T-cell (primary cell): ENCODE results near the gene PRKCA. TPM values are rescaled to one million over a fixed set of nuclear protein-coding genes. Genes with fewer than 3 reads are reported as not detected.

Experiments used
- ATAC-seq, 4 experiments: fragments of 200-7000 bp in 3 of 4; fragments of 150-1000 bp in 1 of 4; cut with Tn5 transposase; replicated peaks in 1 of 4; 1 replicate in 3 of 4; 2 replicates in 1 of 4; pipeline ENCODE4 v1.10.0; 2021; ENCODE audit warnings: moderate library complexity in 3 of 4, mild to moderate bottlenecking in 2 of 4, moderate number of reproducible peaks in 1 of 4
- CTCF ChIA-PET, 2 donors: fragments of 300-600 bp; sonication (Branson Sonifier 250); formaldehyde crosslinking; loops; one replicate each; lab custom pipeline; 2022; ENCODE audit warnings: antibody characterized with exemption in 2 of 2; lab: Charles Lee
- POLR2A ChIA-PET, 2 donors: fragments of 300-600 bp; sonication (Branson Sonifier 250); formaldehyde crosslinking; loops; one replicate each; lab custom pipeline; 2022; ENCODE audit warnings: antibody characterized with exemption in 2 of 2; lab: Charles Lee
- DNase-seq, 35 experiments: peaks; one replicate each; pipeline versions ENCODE4 v3.0.0 to v3.0.0-alpha.2; 2013 to 2023
- H3K27ac ChIP-seq: one replicate; pipeline ENCODE4 v1.5.1; 2013; ENCODE audit warnings: low read length
- H3K27me3 ChIP-seq, 2 experiments: replicated peaks in 1 of 2; 1 replicate in 1 of 2; 2 replicates in 1 of 2; pipeline versions ENCODE4 v1.6.1 to v1.7.0; 2013; ENCODE audit warnings: low read length in 1 of 2, mixed read lengths in 1 of 2; ENCODE audit not compliant: control insufficient read depth in 2 of 2, insufficient read depth in 2 of 2; ENCODE audit errors: extremely low read depth in 1 of 2
- H3K36me3 ChIP-seq, 2 donors: 1 replicate in 1 of 2; 2 replicates in 1 of 2; pipeline versions ENCODE4 v1.6.1 to v1.7.0; 2013; ENCODE audit warnings: low read length in 1 of 2; ENCODE audit not compliant: control insufficient read depth in 2 of 2, insufficient read depth in 1 of 2; ENCODE audit errors: extremely low read depth in 1 of 2
- H3K4me1 ChIP-seq, 2 experiments: 1 replicate in 1 of 2; 2 replicates in 1 of 2; pipeline versions ENCODE4 v1.6.1 to v1.7.0; 2013; ENCODE audit warnings: low read length in 2 of 2, mixed read lengths in 1 of 2; ENCODE audit not compliant: insufficient read depth in 2 of 2, control insufficient read depth in 1 of 2; ENCODE audit errors: extremely low read depth in 1 of 2
- H3K4me3 ChIP-seq, 2 donors: 1 replicate in 1 of 2; 2 replicates in 1 of 2; pipeline versions ENCODE4 v1.5.1 to v1.7.0; 2013; ENCODE audit warnings: mild to moderate bottlenecking in 2 of 2, low read length in 1 of 2, moderate library complexity in 1 of 2; ENCODE audit not compliant: control insufficient read depth in 1 of 2; ENCODE audit errors: extremely low read depth in 1 of 2
- H3K9me3 ChIP-seq: 2 replicates; pipeline ENCODE4 v1.7.0; 2013
- H3K27ac Mint-ChIP-seq, 2 donors: one replicate each; pipeline ENCODE4 v1.8.0; 2020 to 2021; ENCODE audit warnings: mild to moderate bottlenecking in 2 of 2, mixed read lengths in 2 of 2
- H3K27me3 Mint-ChIP-seq, 2 donors: one replicate each; pipeline ENCODE4 v1.8.0; 2021 to 2022; ENCODE audit warnings: mixed read lengths in 2 of 2
- H3K36me3 Mint-ChIP-seq: one replicate; pipeline ENCODE4 v1.8.0; 2021; ENCODE audit warnings: mixed read lengths
- H3K4me1 Mint-ChIP-seq, 3 donors: one replicate each; pipeline ENCODE4 v1.8.0; 2020 to 2022; ENCODE audit warnings: mixed read lengths in 3 of 3, mild to moderate bottlenecking in 1 of 3
- H3K4me3 Mint-ChIP-seq, 3 donors: one replicate each; pipeline ENCODE4 v1.8.0; 2020 to 2022; ENCODE audit warnings: mild to moderate bottlenecking in 3 of 3, mixed read lengths in 3 of 3, moderate library complexity in 3 of 3
- H3K9me3 Mint-ChIP-seq, 3 donors: one replicate each; pipeline ENCODE4 v1.8.0; 2020 to 2022; ENCODE audit warnings: mixed read lengths in 3 of 3
- WGBS: methylation state at CpG from one replicate; pipeline ENCODE4 v1.1.5; 2013; ENCODE audit warnings: missing lambda C conversion rate; ENCODE audit not compliant: insufficient coverage; 5-methylcytosine and 5-hydroxymethylcytosine counted together
- total RNA-seq, 35 experiments: library from RNA in 6 of 35; stranded (reverse) in 6 of 35; fragments of 120-200 nt in 1 of 35; gene quantifications; one replicate each; pipeline versions ENCODE4 v1.2.1 to v1.2.4 and lab custom pipeline; 2013 to 2026

Gene PRKCA
- total RNA-seq, 5 donors from 2014 or later (not counting 1 experiment from before 2014, with no cell fraction given): 75.9 to 128 (median 82.0) TPM

- H3K4me3 ChIP-seq: no peak overlapping the region
- 42% methylated on average over 3 of the region's 12 CpGs for WGBS
- ChIA-PET CTCF (no interaction called here), POLR2A (interaction anchor here in 1 of 2 donors (0.6 kb wide), 1 partner anchor 153 kb away, joined by 4 read pairs; no protein-coding TSS in a partner anchor)
- DNase-seq (peak in 1 of 35 experiments; percentile 8), ATAC-seq (peak; percentile 33 to 73 (median 66))
- Mint-ChIP-seq H3K4me3 (peak overlapping the region; percentile 59 to 70 (median 62)), H3K36me3 (no peaks in the 10 kb centered on the region), H3K9me3 (peaks cover 0 to 2% (median 0%) of the 10 kb centered on the region in 3 donors), H3K27ac (peak overlapping the region; percentile 89 to 94), H3K4me1 (peaks cover 73 to 83% (median 80%) of the 10 kb centered on the region in 3 donors), H3K27me3 (no peaks in the 10 kb centered on the region)
- H3K9me3 ChIP-seq: no peaks in the 10 kb centered on the region
- no peaks in the 10 kb centered on the region for H3K27me3 ChIP-seq
- H3K4me1 ChIP-seq: peaks cover 43 to 45% of the 10 kb centered on the region in 2 experiments
- peak overlapping the region; percentile 21 for H3K27ac ChIP-seq
- H3K36me3 ChIP-seq: no peaks in the 10 kb centered on the region
These were observed 104.6 kb downstream of the PRKCA start for GRCh38 chr17:66406701-66407644.

GRCh38 chr17:66407864-66408263 lies 105.5 kb downstream of the PRKCA start:
- ATAC-seq (no peak), DNase-seq (no peak)
- H3K27ac Mint-ChIP-seq: peak overlapping the region; percentile 89 to 94
- 83% methylated on average over 1 of the region's 4 CpGs for WGBS
- Histone ChIP-seq H3K27me3 (no peaks in the 10 kb centered on the region), H3K27ac (no peak overlapping the region), H3K9me3 (no peaks in the 10 kb centered on the region), H3K36me3 (no peaks in the 10 kb centered on the region), H3K4me1 (peaks cover 49 to 52% of the 10 kb centered on the region in 2 experiments), H3K4me3 (no peak overlapping the region)
- ChIA-PET CTCF (no interaction called here), POLR2A (no interaction called here)
- H3K9me3 Mint-ChIP-seq: no peaks in the 10 kb centered on the region
- no peaks in the 10 kb centered on the region for H3K27me3 Mint-ChIP-seq
- H3K36me3 Mint-ChIP-seq: peaks cover 3% of the 10 kb centered on the region
- peak overlapping the region in 1 of 3 donors; percentile 59 for H3K4me3 Mint-ChIP-seq
- H3K4me1 Mint-ChIP-seq: peaks cover 70 to 81% (median 77%) of the 10 kb centered on the region in 3 donors

- H3K4me1 Mint-ChIP-seq: peaks cover 70 to 77% (median 76%) of the 10 kb centered on the region in 3 donors
- H3K27me3 Mint-ChIP-seq: no peaks in the 10 kb centered on the region
- no peak overlapping the region for H3K4me3 ChIP-seq
- no peak overlapping the region for H3K27ac ChIP-seq
- no peaks in the 10 kb centered on the region for H3K36me3 ChIP-seq
- H3K27ac Mint-ChIP-seq: no peak overlapping the region
- H3K4me3 Mint-ChIP-seq: no peak overlapping the region
- H3K9me3 ChIP-seq: no peaks in the 10 kb centered on the region
- peaks cover 0 to 3% (median 3%) of the 10 kb centered on the region in 3 donors for H3K9me3 Mint-ChIP-seq
- no peaks in the 10 kb centered on the region for H3K27me3 ChIP-seq
- peaks cover 5% of the 10 kb centered on the region for H3K36me3 Mint-ChIP-seq
- DNase-seq (no peak), ATAC-seq (no peak)
- CTCF ChIA-PET: interaction anchor here in 1 of 2 donors (0.5 to 0.6 kb wide), 2 partner anchors 165 to 1232 kb away, joined by 3 to 7 read pairs; no protein-coding TSS in a partner anchor
- no CpG with 5 or more reads among the region's 6 CpGs for WGBS
- POLR2A ChIA-PET: interaction anchor here in 1 of 2 donors (0.7 kb wide), 1 partner anchor 79 kb away, joined by 13 read pairs; no protein-coding TSS in a partner anchor
- H3K4me1 ChIP-seq: peaks cover 37 to 51% of the 10 kb centered on the region in 2 experiments
These were observed 109.1 kb downstream of the PRKCA start for GRCh38 chr17:66411520-66411919.

- H3K27me3 Mint-ChIP-seq: no peaks in the 10 kb centered on the region
- 95% methylated on average over 4 of the region's 8 CpGs for whole genome bisulfite sequencing
- no peak overlapping the region for H3K27ac ChIP-seq
- ChIA-PET CTCF (interaction anchor here in 1 of 2 donors (0.6 kb wide), 1 partner anchor 140 kb away, joined by 3 read pairs; no protein-coding TSS in a partner anchor), POLR2A (no interaction called here)
- H3K4me3 Mint-ChIP-seq: peak overlapping the region in 1 of 3 donors; percentile 57
- peaks cover 0 to 3% (median 3%) of the 10 kb centered on the region in 3 donors for H3K9me3 Mint-ChIP-seq
- no peaks in the 10 kb centered on the region for H3K9me3 ChIP-seq
- no peaks in the 10 kb centered on the region for H3K27me3 ChIP-seq
- no peak for DNase-seq
- H3K4me3 ChIP-seq: no peak overlapping the region
- peak overlapping the region; percentile 52 to 76 for H3K27ac Mint-ChIP-seq
- peaks cover 5% of the 10 kb centered on the region for H3K36me3 Mint-ChIP-seq
- peaks cover 31 to 49% of the 10 kb centered on the region in 2 experiments for H3K4me1 ChIP-seq
- peaks cover 66 to 74% (median 72%) of the 10 kb centered on the region in 3 donors for H3K4me1 Mint-ChIP-seq
- no peak for ATAC-seq
- no peaks in the 10 kb centered on the region for H3K36me3 ChIP-seq
These were observed 110.6 kb downstream of the PRKCA start for GRCh38 chr17:66412857-66413558.

GRCh38 chr17:66413559-66414520 lies 111.4 kb downstream of the PRKCA start:
- Mint-ChIP-seq H3K27me3 (no peaks in the 10 kb centered on the region), H3K4me3 (peak overlapping the region in 1 of 3 donors; percentile 54), H3K27ac (peak overlapping the region; percentile 52 to 76), H3K36me3 (peaks cover 5% of the 10 kb centered on the region), H3K4me1 (peaks cover 61 to 68% (median 67%) of the 10 kb centered on the region in 3 donors), H3K9me3 (peaks cover 0 to 3% (median 3%) of the 10 kb centered on the region in 3 donors)
- DNase-seq (no peak), ATAC-seq (no peak)
- H3K4me3 ChIP-seq: no peak overlapping the region
- no peaks in the 10 kb centered on the region for H3K36me3 ChIP-seq
- POLR2A ChIA-PET: no interaction called here
- no peaks in the 10 kb centered on the region for H3K9me3 ChIP-seq
- CTCF ChIA-PET: interaction anchor here in 1 of 2 donors (0.6 to 0.7 kb wide), 2 partner anchors 141 to 236 kb away, joined by 3 to 4 read pairs; no protein-coding TSS in a partner anchor
- H3K27ac ChIP-seq: no peak overlapping the region
- 80% methylated on average over 6 of the region's 13 CpGs for WGBS
- no peaks in the 10 kb centered on the region for H3K27me3 ChIP-seq
- peaks cover 31 to 49% of the 10 kb centered on the region in 2 experiments for H3K4me1 ChIP-seq
